CD4-positive, alpha-beta T cell treated with Interleukin-4 for 4 hours (primary cell): Measurements from ENCODE around the gene SPIB.

Experiments
- DNase-seq: peaks from one replicate; pipeline ENCODE4 v3.0.0-alpha.2; 2020

The SPIB gene

GRCh38 chr19:50476224-50476906 lies 57.6 kb downstream of the SPIB start, which contains the start of the genes EMC10 and GARIN5A:
Gene EMC10, plus strand, starts transcription at chr19:50476507. Its CDS starts 38 bp downstream, at chr19:50476545.
Gene GARIN5A, minus strand, starts transcription at chr19:50476848. Its CDS starts 460 bp downstream, at chr19:50476388.
- DNase-seq = peak; percentile 90

- no peak for DNase-seq
Observed at GRCh38 chr19:50476907-50477238, 58.1 kb downstream of the SPIB start.

GRCh38 chr19:50477751-50478515 lies 59.2 kb downstream of the SPIB start:
- no peak for DNase-seq

- no peak for DNase-seq
Observed at GRCh38 chr19:50478901-50479715, 60.4 kb downstream of the SPIB start.

GRCh38 chr19:50479761-50480251 lies 61.1 kb downstream of the SPIB start:
- DNase-seq = no peak

- DNase-seq = no peak
Observed at GRCh38 chr19:50480281-50481111, 61.8 kb downstream of the SPIB start.
